HCT116 (cell line): ENCODE measurements around the gene UTF1.

ENCODE experiments used
- CTCF ChIP-seq, 3 experiments: fragments of 200-600 bp in 1 of 3; sonication (generic) in 1 of 3; IDR thresholded peaks in 2 of 3; conservative IDR thresholded peaks in 1 of 3; 2 replicates each; pipeline ENCODE4 v1.5.1; 2012 to 2017; ENCODE audit warnings: low read depth in 2 of 3, low read length in 2 of 3, antibody characterized with exemption in 1 of 3, borderline replicate concordance in 1 of 3, control low read depth in 1 of 3, mild to moderate bottlenecking in 1 of 3, mixed read lengths in 1 of 3, mixed run types in 1 of 3, moderate library complexity in 1 of 3; ENCODE audit not compliant: insufficient read depth in 1 of 3
- ELF1 ChIP-seq: IDR thresholded peaks from 2 replicates; pipeline ENCODE4 v1.6.1; 2012; ENCODE audit warnings: low read depth, borderline replicate concordance
- EZH2 ChIP-seq: fragments of 200-600 bp; sonication (generic); IDR thresholded peaks from 2 replicates; pipeline ENCODE4 v1.6.1; 2017; ENCODE audit warnings: antibody characterized with exemption, mixed run types
- JUND ChIP-seq: IDR thresholded peaks from 2 replicates; pipeline ENCODE4 v1.6.1; 2012
- POLR2A ChIP-seq: IDR thresholded peaks from 2 replicates; pipeline ENCODE4 v1.7.0; 2011; ENCODE audit warnings: borderline replicate concordance; ENCODE audit not compliant: insufficient read depth, insufficient read length; ENCODE audit errors: extremely low read depth
- POLR2AphosphoS5 ChIP-seq: IDR thresholded peaks from 2 replicates; pipeline ENCODE4 v1.6.1; 2011; ENCODE audit warnings: mild to moderate bottlenecking, low read depth, low read length, moderate library complexity
- REST ChIP-seq: IDR thresholded peaks from 2 replicates; pipeline ENCODE4 v1.6.1; 2012; ENCODE audit warnings: low read depth
- YY1 ChIP-seq: IDR thresholded peaks from 2 replicates; pipeline ENCODE4 v1.6.1; 2011; ENCODE audit warnings: low read length, low read depth, moderate library complexity, mild to moderate bottlenecking; ENCODE audit not compliant: insufficient replicate concordance; ENCODE audit errors: extremely low read depth

GRCh38 chr10:133199992-133200611 is 29.9 kb upstream of the UTF1 start:
- TF ChIP-seq ELF1 = no peak
- no peak for TF ChIP-seq CTCF (IDR thresholded peaks at IDR 0.05 in 2 of 3, conservative IDR thresholded peaks at IDR 0.05 in 1 of 3; ENCODE audit: borderline replicate concordance in 1 of 3, insufficient read depth in 1 of 3, low read depth in 2 of 3, low read length in 2 of 3)
- no peak for TF ChIP-seq JUND
- no peak for TF ChIP-seq EZH2
- no peak for TF ChIP-seq POLR2A
- no peak for TF ChIP-seq POLR2AphosphoS5
- TF ChIP-seq REST = no peak
- TF ChIP-seq YY1 = no peak
